H4 (cell line): ENCODE measurements around the gene ZNF653. TPM values are rescaled to one million over a fixed set of nuclear protein-coding genes. Genes with fewer than 3 reads are reported as not detected.

Experiments used
- DNase-seq: peaks from one replicate; pipeline ENCODE4 v3.0.0-alpha.2; 2015; ENCODE audit warnings: low spot score
- total RNA-seq: library from RNA; depleted of rRNA; stranded (reverse); fragments of >200 nt; shearing (Covaris generic); gene quantifications from 2 replicates; pipeline ENCODE4 v1.2.3, GENCODE V29; 2014; rRNA removed

Gene ZNF653, protein sequence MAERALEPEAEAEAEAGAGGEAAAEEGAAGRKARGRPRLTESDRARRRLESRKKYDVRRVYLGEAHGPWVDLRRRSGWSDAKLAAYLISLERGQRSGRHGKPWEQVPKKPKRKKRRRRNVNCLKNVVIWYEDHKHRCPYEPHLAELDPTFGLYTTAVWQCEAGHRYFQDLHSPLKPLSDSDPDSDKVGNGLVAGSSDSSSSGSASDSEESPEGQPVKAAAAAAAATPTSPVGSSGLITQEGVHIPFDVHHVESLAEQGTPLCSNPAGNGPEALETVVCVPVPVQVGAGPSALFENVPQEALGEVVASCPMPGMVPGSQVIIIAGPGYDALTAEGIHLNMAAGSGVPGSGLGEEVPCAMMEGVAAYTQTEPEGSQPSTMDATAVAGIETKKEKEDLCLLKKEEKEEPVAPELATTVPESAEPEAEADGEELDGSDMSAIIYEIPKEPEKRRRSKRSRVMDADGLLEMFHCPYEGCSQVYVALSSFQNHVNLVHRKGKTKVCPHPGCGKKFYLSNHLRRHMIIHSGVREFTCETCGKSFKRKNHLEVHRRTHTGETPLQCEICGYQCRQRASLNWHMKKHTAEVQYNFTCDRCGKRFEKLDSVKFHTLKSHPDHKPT
- 4.6 and 9.8 TPM in 2 replicates for total RNA-seq

DNA sequence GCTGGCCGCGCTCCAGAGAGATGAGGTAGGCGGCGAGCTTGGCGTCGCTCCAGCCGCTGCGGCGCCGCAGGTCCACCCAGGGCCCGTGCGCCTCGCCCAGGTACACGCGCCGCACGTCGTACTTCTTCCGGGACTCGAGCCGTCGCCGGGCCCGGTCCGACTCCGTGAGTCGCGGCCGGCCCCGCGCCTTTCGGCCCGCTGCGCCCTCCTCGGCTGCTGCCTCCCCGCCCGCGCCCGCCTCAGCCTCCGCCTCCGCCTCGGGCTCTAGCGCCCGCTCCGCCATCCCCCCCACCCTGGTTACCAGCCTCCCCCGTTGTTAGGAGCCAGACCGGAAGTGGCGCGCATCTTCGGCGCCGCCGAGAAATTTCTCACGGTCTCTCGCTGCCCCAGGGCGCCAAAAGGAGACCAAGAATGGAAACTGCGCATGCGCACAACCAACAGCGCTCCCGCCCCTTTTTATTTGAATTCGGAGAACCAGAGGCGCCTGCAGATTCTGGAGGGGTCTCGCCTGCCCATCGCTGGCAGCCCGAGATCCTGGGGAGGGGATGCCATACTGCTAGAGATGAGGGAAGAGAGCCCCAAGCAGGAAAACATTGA is at the start of gene ZNF653:
ZNF653 (minus strand) TSS at position 336 of the 597 bp plus-strand sequence; CDS start at position 283, 53 bp downstream.
- DNase-seq = peak; percentile 89

DNA sequence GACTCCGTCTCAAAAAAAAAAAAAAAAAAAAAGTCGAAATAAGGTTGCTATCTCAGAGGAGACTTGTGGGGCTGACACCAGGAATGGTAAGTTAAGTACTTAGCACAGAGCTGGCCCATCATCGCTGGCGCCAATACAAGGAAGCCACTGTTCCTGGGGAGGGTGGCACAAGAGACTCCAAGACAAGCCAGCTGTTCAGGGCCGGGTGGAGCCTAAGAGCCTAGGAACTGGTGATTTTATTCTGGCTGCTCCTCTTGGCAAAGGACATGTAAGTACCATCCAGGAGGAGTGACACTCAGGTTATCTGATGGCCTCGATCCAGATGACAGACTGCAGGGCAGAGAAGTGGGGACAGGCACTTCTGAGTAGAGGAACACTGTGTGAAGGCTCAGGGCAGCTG is 49.6 kb upstream of the ZNF653 start:
- DNase-seq = no peak

DNA sequence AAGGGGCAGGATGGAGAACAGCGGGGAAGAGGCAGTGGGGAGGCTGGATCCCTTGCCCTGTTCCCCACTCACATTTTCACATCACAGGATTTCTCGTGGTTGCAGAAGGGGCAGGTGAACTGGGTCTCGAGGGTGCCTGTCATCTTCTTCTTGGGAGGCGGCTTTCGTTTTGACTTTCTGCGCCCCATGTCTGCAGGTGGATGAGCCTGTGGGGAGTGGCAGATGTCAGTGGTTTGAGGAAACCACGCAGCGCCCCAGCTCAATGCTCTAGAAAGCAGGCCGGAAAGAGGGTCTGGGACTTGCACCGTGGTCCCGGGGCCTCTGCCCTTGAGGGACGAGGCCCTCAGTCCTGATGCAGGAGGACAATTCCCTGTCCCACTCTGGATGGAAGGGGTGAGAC is 48.5 kb upstream of the ZNF653 start:
- DNase-seq = no peak

DNA sequence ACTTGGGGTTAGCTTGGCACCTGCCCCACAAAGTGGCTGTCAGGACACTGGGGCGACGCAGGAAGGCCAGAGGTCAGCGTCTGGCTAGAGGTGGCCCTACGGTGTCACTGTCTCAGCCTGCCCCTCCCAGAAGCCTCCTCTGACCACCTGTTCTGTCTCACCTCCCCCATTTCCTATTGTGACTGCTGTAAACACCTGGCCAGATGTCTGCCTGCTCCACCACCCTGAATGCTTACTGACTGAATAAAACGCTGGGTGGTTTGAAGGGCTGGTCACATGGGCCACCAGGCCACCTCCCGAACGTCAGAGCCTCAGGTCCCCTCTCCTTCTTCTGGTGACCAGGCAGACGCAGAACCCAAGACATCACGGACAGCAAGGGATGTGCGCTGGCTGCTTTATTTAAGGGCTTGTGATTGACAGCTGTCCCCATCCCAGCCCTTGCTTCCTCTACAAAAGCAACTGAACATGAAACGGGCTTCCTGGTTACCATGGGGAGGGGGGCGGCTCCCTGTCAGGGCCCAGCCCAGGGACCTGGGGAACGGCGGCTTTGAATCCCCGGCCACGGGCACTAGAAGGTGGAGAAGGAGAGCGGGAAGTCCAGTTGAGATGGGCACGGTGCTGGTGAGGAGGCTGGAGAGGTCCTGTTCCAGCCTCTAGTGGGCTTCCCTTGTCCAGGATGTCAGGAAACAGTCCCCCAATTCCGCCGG is 47.2 kb upstream of the ZNF653 start:
- no peak for DNase-seq

DNA sequence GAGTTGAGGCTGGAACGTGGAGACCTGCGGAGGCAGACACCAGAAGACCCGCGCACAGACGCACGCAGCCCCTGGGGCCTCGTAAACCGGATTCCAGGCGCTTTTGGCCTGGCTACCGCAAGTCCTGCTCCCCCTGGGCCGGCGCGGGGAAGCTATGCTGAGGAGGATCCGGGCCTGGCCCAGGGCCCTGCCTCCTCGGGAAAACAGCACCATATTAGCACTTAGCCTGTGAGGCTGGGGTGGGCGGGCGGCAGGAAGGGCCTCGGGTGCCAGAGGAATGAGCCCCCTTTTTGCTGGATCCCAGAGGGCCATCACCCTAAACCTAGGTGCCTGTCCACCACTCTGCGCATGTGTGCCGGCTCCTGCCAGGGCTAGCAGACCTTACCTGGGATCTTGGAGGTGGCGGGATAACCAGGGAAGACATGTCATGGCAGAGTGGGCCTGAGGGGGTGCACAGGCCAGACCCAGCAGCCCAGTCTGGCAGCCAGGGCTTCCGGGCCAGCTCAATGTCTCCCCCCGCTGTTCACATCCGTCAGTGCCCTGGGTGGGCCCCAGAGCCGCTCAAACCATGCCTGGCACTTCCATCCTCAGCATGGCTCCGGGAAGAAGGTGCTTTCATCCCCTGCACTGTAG is 46.1 kb upstream of the ZNF653 start:
- DNase-seq = no peak

DNA sequence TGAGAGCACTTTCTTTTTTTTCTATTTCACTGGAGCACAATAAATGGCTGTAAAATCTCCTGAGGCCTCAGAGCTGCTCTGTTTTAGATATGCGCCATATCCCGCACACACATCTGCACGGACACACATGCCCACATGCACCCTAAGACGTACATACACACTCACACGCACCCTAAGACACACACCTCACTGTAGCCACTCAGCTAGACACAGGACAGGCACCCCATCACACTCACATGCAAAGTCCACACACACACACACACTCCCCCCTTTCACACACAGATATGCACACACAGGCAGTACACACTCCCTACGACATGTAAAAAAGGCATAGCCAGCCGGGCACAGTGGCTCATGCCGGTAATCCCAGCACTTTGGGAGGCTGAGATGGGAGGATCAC is 44.6 kb upstream of the ZNF653 start:
- DNase-seq = no peak

DNA sequence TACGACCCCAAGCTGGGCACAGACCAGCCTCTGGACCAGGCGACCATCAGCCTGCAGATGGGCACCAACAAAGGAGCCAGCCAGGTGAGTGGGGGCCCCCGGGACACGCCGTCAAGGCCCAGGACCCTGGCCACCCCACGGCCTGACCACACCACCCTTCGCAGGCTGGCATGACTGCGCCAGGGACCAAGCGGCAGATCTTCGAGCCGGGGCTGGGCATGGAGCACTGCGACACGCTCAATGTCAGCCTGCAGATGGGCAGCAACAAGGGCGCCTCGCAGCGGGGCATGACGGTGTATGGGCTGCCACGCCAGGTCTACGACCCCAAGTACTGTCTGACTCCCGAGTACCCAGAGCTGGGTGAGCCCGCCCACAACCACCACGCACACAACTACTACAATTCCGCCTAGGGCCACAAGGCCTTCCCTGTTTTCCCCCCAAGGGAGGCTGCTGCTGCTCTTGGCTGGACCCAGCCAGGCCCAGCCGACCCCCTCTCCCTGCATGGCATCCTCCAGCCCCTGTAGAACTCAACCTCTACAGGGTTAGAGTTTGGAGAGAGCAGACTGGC is 43.8 kb upstream of the ZNF653 start:
- DNase-seq = no peak

DNA sequence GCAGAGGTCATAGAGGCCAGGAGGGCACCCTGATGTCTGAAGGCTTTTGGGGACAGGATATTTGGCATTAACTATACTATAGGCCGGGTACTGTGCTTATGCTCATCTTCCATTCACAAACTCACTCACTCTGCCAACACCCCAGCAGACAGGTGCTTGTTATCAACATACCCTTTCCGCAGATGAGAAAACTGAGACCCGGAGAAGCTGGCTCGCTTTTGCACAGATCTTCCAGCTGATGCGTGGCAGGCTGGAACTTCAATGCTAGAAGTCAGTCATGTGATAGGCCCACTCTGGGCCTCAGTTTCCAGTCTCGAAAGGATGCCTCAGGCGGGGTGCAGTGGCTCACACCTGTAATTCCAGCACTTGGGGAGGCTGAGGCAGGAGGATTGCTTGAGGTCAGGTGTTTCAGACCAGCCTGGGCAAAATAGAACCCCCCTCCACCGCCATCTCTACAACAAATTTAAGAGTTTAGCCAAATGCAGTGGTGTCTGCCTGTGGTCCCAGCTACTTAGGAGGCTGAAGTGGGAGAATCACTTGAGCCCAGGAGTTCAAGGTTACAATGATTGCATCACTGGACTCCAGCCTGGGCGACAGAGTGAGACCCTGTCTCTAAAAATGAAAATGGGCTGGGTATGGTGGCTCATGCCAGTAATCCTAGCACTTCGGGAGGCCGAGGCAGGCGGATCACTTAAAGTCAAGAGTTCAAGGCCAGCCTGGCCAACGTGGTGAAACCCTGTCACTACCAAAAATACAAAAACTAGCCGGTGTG is 42.5 kb upstream of the ZNF653 start:
- DNase-seq = no peak

DNA sequence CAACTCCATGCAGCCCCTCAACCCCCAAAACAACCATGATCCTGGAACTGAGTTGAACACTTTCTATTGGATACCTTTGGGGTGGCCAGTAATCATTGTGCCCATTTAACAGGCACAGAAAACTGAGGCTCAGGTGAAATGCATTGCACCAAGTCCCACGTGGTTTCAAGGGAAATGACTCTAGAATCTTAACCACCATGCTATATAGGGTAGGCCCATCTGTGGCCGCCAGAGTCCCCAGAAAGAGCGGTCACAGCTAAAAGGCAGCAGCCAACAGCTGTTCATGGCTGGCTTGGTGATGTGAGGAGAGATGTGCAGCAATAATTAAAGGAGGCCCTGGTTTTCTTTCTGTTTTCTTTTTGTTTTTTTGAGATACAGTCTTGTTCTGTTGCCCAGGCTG is 35.6 kb upstream of the ZNF653 start:
- no peak for DNase-seq

DNA sequence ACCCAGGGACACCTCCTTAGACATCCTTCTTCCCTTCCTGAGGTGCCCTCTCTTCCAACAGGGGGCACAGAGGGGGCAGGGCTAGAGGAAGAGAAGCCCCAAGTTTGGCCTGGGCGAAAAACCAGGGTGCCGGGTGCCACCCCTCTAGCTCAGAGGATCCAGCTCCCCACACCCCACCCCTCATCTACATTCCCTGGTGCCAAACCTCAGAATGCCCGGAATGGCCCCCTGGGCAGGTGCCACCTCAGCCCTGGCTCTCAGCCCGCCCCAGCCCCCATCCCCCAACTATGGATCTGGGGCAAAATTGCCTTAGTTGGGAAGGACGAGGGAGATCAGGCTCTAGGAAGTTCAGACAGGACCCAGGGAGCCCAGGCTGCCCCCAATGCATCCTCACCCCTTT is 35.0 kb upstream of the ZNF653 start:
- no peak for DNase-seq

DNA sequence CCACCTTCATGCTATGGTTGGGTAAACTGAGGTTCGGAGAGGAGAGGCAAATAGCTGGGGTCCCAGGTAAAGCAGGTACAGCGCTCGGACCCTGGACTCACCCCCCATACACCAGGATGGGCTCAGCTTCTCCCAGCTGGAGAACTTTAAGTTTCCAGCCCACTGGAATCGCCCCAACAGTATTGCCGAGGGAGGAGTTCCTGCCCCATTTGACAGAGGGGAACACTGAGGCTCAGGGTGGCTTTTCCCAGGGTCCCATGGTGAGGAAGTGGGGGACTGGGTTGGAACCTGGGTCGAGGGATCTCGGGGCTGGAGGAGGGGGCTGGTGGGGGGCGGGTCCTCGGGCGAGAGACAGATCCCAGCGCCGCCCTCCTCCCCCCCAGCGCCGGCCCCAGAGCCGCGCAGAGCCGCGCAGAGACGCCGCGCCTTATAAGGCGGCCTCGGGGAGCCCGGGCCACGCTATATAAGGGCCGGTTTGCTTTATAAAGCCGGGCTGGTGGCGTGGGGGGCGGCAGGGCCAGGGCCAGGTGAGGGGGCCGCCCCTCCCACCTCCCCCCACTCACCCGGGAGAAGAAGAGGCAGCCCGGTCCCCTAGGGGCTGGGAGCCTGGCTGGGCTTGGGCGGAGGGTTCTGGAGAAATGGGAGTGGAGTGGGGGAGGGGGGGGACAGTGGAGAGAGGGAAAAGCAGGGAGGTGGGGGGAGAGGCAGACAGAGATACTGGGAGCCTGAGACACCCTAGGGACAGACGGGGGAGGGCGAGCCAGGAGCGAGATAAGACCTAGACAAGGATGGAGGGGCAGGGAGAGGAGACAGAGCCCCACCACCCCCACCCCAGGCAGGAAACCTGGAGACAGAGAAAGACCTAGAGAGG is 34.1 kb upstream of the ZNF653 start:
- no peak for DNase-seq

DNA sequence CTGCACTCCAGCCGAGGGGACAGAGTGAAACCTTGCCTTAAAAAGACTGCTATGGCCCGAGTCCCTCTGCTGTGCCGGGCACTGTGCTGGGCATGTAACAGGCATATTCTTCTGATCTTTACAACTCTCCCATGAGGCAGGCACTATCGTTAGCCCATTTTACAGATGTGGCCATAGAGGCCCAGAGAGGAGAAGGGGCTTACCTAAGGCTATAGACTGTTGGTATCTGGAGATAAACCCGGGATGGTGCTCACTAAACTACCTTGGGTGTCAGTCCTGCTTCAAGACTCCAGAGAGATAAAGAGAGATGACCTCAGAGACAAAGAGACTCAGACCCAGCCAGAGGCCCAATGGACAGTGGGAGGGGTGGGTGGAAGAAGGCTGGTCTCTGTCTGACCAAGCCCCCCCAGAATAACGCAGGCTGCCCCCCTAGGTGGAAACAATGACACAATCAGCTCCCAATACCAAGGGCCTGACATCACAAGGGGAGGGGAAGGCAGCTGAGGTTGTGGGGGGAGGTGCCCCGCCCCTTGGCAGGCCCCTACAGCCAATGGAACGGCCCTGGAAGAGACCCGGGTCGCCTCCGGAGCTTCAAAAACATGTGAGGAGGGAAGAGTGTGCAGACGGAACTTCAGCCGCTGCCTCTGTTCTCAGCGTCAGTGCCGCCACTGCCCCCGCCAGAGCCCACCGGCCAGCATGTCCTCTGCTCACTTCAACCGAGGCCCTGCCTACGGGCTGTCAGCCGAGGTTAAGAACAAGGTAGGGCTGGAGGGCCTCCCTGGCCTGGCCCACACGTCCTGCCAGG is 32.8 kb upstream of the ZNF653 start, which contains the start of gene CNN1:
CNN1 (plus strand) TSS at position 620 of the 805 bp plus-strand sequence; CDS start at position 697, 77 bp downstream.
- DNase-seq = no peak

DNA sequence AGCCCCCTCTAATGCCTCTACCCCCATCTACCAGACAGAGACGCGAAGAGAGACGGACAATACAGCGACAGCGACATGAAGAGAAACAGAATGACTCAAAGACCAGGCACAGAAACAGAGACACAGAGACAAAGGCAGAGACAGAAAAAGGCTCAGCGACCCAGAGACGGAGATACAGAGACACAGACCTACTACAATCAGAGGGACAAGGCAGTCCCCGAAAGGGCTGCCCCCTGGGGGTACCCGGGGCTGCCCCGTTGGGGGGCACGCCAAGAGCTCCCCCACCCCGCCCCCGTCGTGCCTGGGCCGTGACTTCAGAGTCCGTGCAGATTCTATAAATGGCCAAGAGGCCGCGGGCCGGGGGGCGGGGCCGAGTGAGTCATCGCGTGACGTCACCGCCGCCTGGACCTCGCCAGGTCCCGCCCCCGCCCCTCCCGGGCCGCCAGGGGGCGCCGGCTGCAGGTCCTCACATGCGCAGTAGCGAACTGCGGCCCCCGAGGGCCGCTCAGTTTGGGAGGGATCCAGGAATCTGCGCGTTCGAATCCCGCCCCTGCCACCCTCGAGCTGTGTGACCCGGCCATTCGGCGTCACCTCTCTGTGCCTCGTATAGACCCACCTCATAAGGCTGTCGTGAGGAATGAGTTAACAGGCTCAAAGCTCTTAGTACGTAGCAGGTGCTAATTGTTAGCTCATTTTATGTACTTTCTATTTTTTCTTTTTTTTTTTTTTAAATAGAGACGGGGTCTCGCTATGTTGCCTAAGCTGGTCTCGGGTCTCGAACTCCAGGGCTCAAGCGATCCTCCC is 30.4 kb upstream of the ZNF653 start:
- peak; percentile 66 for DNase-seq

DNA sequence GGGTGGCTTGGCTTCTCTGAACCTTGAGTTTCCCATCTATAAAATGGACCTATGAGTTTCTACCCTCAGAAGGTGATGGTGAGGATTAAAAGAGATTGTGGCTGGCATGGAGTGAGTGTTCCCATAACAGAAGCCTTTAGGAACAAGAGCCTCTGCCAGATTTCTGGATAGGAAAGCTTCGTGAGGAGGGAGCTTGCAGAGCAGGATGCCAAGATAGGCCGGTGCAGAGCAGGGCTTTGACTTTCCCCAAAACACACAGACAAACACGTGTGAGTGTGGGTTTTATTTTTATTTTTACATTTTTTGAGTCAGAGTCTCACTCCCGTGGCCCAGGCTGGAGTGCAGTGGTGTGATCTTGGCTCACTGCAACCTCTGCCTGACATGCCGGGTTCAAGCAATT is 29.3 kb upstream of the ZNF653 start:
- DNase-seq = no peak

DNA sequence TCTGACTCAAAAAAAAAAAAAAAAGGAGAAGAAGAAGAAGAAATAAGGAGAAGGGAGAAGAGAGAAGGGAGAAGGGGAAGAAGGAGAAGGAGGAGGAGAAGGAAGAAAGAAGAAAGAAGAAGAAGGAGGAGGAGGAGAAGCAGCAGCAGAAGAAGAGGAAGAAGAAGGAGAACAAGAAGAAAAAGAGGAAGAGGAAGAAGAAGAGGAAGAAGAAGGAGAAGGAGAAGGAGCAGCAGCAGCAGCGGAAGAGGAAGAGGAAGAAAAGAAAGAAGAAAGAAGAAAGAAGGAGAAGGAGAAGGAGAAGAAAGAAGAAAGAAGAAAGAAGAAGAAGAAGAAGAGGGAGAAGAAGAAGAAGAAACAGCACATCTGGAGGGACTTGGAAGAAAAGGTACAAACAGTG is 28.9 kb upstream of the ZNF653 start:
- DNase-seq = no peak

DNA sequence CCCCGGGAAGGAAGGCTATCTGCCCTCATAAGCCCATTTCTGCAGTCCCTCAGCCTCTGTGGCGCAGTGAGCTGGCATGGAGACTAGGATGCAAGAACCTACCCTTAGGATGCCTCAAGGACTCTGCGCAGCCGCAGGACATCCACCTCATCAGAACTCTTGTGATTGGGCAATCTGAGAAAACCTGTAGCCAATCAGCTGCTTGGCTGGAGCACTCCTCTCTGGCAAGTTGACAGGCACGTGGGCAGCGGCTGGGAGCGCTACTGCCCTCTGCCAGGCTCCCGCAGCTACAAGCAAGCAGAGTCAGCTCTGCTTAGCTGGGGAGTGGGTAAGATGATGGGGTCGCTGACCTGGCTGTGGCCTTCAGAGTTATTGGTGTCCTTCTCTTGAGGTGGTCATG is 24.8 kb upstream of the ZNF653 start:
- DNase-seq = peak; percentile 80

DNA sequence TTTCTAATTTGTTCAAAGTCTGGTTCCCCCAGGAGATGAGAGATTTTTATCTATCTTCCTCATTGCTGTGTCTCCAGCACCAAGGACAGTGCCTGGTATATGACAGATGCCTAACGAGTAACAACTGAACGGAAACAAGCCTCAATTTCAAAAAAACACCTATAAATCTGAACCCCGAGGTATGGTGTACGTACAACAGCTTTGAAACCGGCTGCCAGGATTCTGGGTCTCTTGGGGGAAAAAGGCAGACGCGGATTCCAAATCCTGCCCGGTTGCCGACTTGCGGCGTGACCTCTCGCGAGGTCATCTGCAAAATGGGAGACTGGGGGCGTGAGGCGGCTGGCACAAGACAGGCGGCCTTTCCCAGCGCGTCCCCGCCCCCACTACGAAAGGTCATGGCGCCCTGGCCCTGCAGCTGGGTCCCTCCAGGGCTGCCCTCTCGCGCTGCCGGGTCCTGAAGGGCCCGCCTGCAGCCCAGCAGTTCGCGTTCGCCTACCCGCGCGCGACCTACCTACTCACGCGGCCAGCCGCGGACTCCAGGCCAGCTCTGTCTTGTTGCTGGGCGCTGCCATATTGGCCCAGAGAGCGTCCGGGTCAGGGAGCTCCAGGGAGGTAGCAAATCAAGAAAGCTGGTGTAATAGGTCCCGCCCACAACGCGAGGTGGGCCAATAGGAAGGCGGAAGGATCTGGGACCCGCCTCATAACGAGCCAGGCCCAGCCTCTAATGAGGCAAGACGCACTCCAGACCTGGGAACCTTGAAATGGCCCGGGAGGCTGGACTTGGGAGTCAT is 23.1 kb upstream of the ZNF653 start, which contains the start of gene ECSIT:
ECSIT (minus strand) TSS at position 584 of the 791 bp plus-strand sequence. CDS start 9,964 bp downstream, outside the sequence.
- peak; percentile 98 for DNase-seq
